ENCODE data around the gene TUBGCP3.

DNA sequence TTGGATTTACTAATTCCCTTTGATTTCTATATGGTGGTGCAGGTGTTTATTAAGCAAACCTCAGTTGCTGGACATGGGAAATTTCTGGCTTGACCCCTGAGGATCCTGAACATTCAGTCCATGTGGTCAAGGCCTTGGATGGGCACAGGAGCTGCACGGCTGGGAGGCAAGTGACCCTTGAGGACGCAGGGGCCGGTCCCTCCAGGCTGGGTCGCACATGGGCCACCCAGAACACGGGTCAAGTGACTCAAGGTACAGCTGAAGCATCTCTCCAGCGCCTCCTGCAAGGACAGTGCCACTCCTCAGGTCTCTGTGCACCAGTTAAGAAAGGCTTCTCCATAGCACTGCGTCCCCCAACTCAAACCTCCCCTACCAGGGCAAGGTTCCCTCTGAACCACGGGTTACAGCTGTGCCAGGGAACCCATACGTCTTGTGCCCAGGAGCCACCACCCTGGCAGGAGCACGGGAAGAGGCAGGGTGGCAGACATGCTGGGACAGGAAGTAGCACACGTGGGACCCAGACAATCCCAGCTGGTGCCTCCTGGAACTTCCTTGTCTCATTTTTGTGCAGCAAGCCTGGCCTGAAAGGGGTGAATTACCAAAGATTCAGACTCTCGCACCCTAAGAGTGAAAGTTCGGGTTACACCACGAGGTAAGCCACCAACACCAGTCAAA, 118.7 kb downstream of the TUBGCP3 start:
- no peak for TF ChIP-seq POLR2A (IDR thresholded peaks at IDR 0.05)
- TF ChIP-seq, protein P1, sequence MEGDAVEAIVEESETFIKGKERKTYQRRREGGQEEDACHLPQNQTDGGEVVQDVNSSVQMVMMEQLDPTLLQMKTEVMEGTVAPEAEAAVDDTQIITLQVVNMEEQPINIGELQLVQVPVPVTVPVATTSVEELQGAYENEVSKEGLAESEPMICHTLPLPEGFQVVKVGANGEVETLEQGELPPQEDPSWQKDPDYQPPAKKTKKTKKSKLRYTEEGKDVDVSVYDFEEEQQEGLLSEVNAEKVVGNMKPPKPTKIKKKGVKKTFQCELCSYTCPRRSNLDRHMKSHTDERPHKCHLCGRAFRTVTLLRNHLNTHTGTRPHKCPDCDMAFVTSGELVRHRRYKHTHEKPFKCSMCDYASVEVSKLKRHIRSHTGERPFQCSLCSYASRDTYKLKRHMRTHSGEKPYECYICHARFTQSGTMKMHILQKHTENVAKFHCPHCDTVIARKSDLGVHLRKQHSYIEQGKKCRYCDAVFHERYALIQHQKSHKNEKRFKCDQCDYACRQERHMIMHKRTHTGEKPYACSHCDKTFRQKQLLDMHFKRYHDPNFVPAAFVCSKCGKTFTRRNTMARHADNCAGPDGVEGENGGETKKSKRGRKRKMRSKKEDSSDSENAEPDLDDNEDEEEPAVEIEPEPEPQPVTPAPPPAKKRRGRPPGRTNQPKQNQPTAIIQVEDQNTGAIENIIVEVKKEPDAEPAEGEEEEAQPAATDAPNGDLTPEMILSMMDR (IDR thresholded peaks at IDR 0.05), result no peak
